HepG2 (cell line): Measurements from ENCODE around the gene SRSF8. TPM values are rescaled to one million over a fixed set of nuclear protein-coding genes. Genes with fewer than 3 reads are reported as not detected.

Source experiments
- ATAC-seq: fragments of 200-7000 bp; cut with Tn5 transposase; 3 replicates; pipeline ENCODE4 v1.9.1; 2020; ENCODE audit warnings: mild to moderate bottlenecking, moderate library complexity
- BruUV-seq: library from RNA; stranded (reverse); fragments of 400-500 nt; replicated peaks from 2 replicates; lab custom pipeline; 2021; lab: Mats Ljungman, UMichigan
- CTCF ChIA-PET: fragments of 300-600 bp; formaldehyde crosslinking; extraction: SDS; loops from one replicate; lab custom pipeline; 2021; ENCODE audit warnings: low total read pairs, inconsistent platforms, low intra/inter-chr PET ratio; lab: Yijun Ruan, JAX
- POLR2A ChIA-PET: fragments of 350-600 bp; sonication (Branson Sonifier 250); formaldehyde crosslinking; loops from one replicate; lab custom pipeline; 2020; ENCODE audit warnings: antibody characterized with exemption, inconsistent platforms; lab: Yijun Ruan, JAX
- DNase-seq: peaks from one replicate; pipeline ENCODE4 v3.0.0-alpha.2; 2015; ENCODE audit warnings: low spot score
- FAIRE-seq: peaks from 3 replicates; lab custom pipeline; 2011; peaks lifted over from hg19 to GRCh38; lab: Jason Lieb, UNC
- H2AFZ ChIP-seq: one replicate; pipeline ENCODE4 v1.6.1; 2011; ENCODE audit warnings: low read length, inconsistent platforms
- H3K27ac ChIP-seq: fragments of 300-600 bp; 3 replicates; pipeline ENCODE4 v1.8.0; 2011; ENCODE audit warnings: mixed run types, mild to moderate bottlenecking, mixed read lengths, low read length, inconsistent platforms; ENCODE audit not compliant: insufficient read depth; ENCODE audit errors: extremely low read length
- H3K27me3 ChIP-seq, 2 experiments: fragments of 200-600 bp in 1 of 2; 2 replicates in 1 of 2; 3 replicates in 1 of 2; pipeline versions ENCODE4 v1.6.0 to v1.8.0; 2011; ENCODE audit warnings: low read length in 2 of 2, mild to moderate bottlenecking in 2 of 2, moderate library complexity in 2 of 2, inconsistent platforms in 1 of 2; ENCODE audit not compliant: insufficient read depth in 2 of 2, control insufficient read depth in 1 of 2
- H3K36me3 ChIP-seq, 2 experiments: fragments of 200-600 bp in 1 of 2; replicated peaks in 1 of 2; 2 replicates in 1 of 2; 3 replicates in 1 of 2; pipeline versions ENCODE4 v1.5.1 to v1.8.0; 2011; ENCODE audit warnings: low read length in 2 of 2, inconsistent platforms in 1 of 2; ENCODE audit not compliant: insufficient read depth in 2 of 2, control insufficient read depth in 1 of 2
- H3K4me1 ChIP-seq: 2 replicates; pipeline ENCODE4 v1.5.1; 2012; ENCODE audit warnings: low read length, inconsistent platforms; ENCODE audit not compliant: insufficient read depth
- H3K4me2 ChIP-seq: 2 replicates; pipeline ENCODE4 v1.6.0; 2011; ENCODE audit warnings: low read depth, low read length, inconsistent platforms
- H3K4me3 ChIP-seq, 3 experiments: fragments of 200-600 bp in 1 of 3; sonication (generic), shearing (Covaris generic) in 1 of 3; replicated peaks in 1 of 3; 2 replicates each; pipeline ENCODE4 v1.5.1; 2011 to 2016; ENCODE audit warnings: low read length in 3 of 3, inconsistent platforms in 2 of 3, low read depth in 2 of 3, mild to moderate bottlenecking in 2 of 3, control low read depth in 1 of 3, mixed read lengths in 1 of 3; ENCODE audit not compliant: insufficient read depth in 1 of 3
- H3K79me2 ChIP-seq: one replicate; pipeline ENCODE4 v1.6.1; 2011; ENCODE audit warnings: low read length, inconsistent platforms; ENCODE audit not compliant: insufficient read depth
- H3K9ac ChIP-seq: 2 replicates; pipeline ENCODE4 v1.6.0; 2011; ENCODE audit warnings: mild to moderate bottlenecking, low read depth, low read length, inconsistent platforms; ENCODE audit not compliant: insufficient read depth
- H3K9me3 ChIP-seq: 2 replicates; pipeline ENCODE4 v1.5.1; 2012; ENCODE audit warnings: mild to moderate bottlenecking, low read length
- H4K20me1 ChIP-seq: 2 replicates; pipeline ENCODE4 v1.6.0; 2011; ENCODE audit warnings: inconsistent platforms, mild to moderate bottlenecking, low read length, moderate library complexity; ENCODE audit not compliant: insufficient read depth
- HOXA3 ChIP-seq: sonication (generic); formaldehyde crosslinking; IDR thresholded peaks from 2 replicates; pipeline ENCODE4 v1.5.0; 2020; ENCODE audit warnings: missing genetic modification reagents
- KDM6A ChIP-seq: IDR thresholded peaks from 2 replicates; pipeline ENCODE4 v1.6.1; 2016; ENCODE audit warnings: low read depth
- ZNF431 ChIP-seq: sonication (generic); formaldehyde crosslinking; IDR thresholded peaks from 2 replicates; pipeline ENCODE4 v1.9.0; 2022; ENCODE audit warnings: missing genetic modification reagents, low read depth, mild to moderate bottlenecking, borderline replicate concordance
- WGBS: methylation state at CpG from one replicate; pipeline ENCODE4 v1.1.6; 2017; ENCODE audit warnings: low lambda C conversion rate; 5-methylcytosine and 5-hydroxymethylcytosine counted together
- in situ Hi-C: cut with HindIII; loops from 2 replicates; pipeline ENCODE4 v1.10.0; 2017; ENCODE audit warnings: low pct_unique_long_range_greater_than_20kb; ENCODE audit not compliant: extremely low pct_ligation_motif_present
- intact Hi-C: fragments of 100-400 bp; cut with micrococcal nuclease; formaldehyde crosslinking; loops from one replicate; pipeline ENCODE4 v1.10.0; 2022; ENCODE audit not compliant: unreplicated experiment
- polyA plus RNA-seq, 8 experiments: library from polyadenylated mRNA; depleted of rRNA in 3 of 8; stranded (reverse) in 7 of 8; unstranded in 1 of 8; fragments of >200 nt; fragmentation: Illumina TruSeq in 4 of 8; extraction: Trizol in 4 of 8; gene quantifications; 2 replicates each; pipeline versions ENCODE4 v1.2.1 to v1.2.3, GENCODE V29; 2011 to 2016; ENCODE audit warnings: low read depth in 4 of 8, missing spikeins in 1 of 8, mixed read lengths in 1 of 8; ENCODE audit not compliant: insufficient read depth in 1 of 8
- total RNA-seq, 5 experiments: library from RNA; depleted of rRNA; stranded (reverse); fragments of >200 nt; fragmentation: Illumina TruSeq; extraction: Trizol; gene quantifications; 2 replicates each; pipeline ENCODE4 v1.2.3, GENCODE V29; 2016; ENCODE audit warnings: low read depth in 1 of 5
- TF ChIP-seq, protein P1 (sequence below): sonication (generic); formaldehyde crosslinking; IDR thresholded peaks from 2 replicates; pipeline ENCODE4 v1.4.0; 2020; ENCODE audit warnings: mild to moderate bottlenecking, missing genetic modification reagents

SRSF8 gene
- total and polyA plus RNA-seq, 2 of the 13 experiments (the other 11 are each of a cell fraction or from before 2014, with no cell fraction given): 21.8 to 25.8 TPM

DNA sequence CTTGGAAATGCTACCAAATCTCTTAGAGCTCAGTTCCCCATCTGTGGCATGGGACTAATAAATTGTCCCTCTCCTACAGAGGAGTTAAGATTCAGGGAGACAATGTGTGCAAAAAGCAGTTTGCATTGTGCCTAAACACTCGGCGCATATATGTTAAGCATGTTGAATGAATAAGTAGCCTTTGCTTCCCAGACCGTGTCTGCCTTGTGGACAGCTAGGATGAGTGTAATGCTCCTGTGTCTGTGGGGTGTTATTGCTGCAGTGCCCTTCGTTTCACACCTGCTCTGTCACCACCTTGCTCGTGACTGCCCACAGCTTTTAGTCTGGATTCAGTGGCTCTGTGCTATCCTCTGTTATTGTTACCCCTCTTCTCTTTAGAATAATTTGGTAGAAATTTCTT lies 37.0 kb downstream of the SRSF8 start:
- no peaks in the 10 kb centered on the region for H3K9me3 ChIP-seq
- H2AFZ ChIP-seq: no peak overlapping the region
- intact Hi-C loops: no loop called here
- BruUV-seq: no TSS peak
- POLR2A ChIA-PET: no interaction called here
- H4K20me1 ChIP-seq: no peaks in the 10 kb centered on the region
- TF ChIP-seq HOXA3 (CRISPR knock-in tag) (no peak), KDM6A (CRISPR knock-in tag) (no peak)
- TF ChIP-seq, all 625 proteins: peak for 0
- ATAC-seq (no peak), FAIRE-seq (no peak), DNase-seq (no peak)
- no peak overlapping the region for H3K27ac ChIP-seq
- no peaks in the 10 kb centered on the region for H3K4me1 ChIP-seq
- no peaks in the 10 kb centered on the region for H3K27me3 ChIP-seq
- in situ Hi-C loops: no loop called here
- H3K4me3 ChIP-seq: no peak overlapping the region
- H3K36me3 ChIP-seq: no peaks in the 10 kb centered on the region
- 79% methylated on average over 5 of the region's 5 CpGs for WGBS
- no peak overlapping the region for H3K9ac ChIP-seq
- no peak overlapping the region for H3K4me2 ChIP-seq
- H3K79me2 ChIP-seq: no peaks in the 10 kb centered on the region
- CTCF ChIA-PET: no interaction called here

DNA sequence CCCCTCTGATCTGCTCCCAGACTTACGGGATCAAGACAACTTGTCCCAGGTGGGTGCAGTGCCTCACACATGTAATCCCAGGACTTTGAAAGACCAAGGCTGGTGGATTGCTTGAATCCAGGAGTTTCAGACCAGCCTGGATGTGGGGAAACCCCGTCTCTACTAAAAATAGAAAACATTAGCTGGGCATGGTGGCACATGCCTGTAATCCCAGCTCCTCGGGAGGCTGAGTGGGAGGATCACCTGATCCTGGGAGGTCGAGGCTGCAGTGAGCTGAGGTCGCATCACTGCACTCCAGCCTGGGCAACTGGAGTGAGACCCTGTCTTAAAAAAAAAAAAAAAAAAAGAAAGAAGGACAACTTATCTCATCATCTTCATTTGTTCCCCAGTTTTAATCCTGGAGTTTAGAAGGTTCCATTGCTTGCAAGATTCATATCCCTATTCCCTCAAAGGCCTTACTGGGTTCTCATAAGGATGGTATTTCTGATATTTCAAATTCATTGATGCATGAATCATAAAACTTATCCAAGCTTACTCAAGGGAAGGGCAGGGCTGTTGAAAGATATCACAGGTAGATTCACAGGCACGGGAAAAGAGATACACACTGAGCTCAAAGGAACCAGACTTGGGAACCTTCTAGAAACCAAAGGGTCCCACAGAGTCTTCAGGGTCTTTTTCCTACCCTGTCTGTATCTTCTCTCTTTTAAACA lies 37.6 kb downstream of the SRSF8 start:
- ChIA-PET CTCF (no interaction called here), POLR2A (no interaction called here)
- H3K27me3 ChIP-seq: no peaks in the 10 kb centered on the region
- no peak overlapping the region for H3K27ac ChIP-seq
- no peak overlapping the region for H3K9ac ChIP-seq
- TF ChIP-seq ZNF431: no peak
- TF ChIP-seq, protein P1, sequence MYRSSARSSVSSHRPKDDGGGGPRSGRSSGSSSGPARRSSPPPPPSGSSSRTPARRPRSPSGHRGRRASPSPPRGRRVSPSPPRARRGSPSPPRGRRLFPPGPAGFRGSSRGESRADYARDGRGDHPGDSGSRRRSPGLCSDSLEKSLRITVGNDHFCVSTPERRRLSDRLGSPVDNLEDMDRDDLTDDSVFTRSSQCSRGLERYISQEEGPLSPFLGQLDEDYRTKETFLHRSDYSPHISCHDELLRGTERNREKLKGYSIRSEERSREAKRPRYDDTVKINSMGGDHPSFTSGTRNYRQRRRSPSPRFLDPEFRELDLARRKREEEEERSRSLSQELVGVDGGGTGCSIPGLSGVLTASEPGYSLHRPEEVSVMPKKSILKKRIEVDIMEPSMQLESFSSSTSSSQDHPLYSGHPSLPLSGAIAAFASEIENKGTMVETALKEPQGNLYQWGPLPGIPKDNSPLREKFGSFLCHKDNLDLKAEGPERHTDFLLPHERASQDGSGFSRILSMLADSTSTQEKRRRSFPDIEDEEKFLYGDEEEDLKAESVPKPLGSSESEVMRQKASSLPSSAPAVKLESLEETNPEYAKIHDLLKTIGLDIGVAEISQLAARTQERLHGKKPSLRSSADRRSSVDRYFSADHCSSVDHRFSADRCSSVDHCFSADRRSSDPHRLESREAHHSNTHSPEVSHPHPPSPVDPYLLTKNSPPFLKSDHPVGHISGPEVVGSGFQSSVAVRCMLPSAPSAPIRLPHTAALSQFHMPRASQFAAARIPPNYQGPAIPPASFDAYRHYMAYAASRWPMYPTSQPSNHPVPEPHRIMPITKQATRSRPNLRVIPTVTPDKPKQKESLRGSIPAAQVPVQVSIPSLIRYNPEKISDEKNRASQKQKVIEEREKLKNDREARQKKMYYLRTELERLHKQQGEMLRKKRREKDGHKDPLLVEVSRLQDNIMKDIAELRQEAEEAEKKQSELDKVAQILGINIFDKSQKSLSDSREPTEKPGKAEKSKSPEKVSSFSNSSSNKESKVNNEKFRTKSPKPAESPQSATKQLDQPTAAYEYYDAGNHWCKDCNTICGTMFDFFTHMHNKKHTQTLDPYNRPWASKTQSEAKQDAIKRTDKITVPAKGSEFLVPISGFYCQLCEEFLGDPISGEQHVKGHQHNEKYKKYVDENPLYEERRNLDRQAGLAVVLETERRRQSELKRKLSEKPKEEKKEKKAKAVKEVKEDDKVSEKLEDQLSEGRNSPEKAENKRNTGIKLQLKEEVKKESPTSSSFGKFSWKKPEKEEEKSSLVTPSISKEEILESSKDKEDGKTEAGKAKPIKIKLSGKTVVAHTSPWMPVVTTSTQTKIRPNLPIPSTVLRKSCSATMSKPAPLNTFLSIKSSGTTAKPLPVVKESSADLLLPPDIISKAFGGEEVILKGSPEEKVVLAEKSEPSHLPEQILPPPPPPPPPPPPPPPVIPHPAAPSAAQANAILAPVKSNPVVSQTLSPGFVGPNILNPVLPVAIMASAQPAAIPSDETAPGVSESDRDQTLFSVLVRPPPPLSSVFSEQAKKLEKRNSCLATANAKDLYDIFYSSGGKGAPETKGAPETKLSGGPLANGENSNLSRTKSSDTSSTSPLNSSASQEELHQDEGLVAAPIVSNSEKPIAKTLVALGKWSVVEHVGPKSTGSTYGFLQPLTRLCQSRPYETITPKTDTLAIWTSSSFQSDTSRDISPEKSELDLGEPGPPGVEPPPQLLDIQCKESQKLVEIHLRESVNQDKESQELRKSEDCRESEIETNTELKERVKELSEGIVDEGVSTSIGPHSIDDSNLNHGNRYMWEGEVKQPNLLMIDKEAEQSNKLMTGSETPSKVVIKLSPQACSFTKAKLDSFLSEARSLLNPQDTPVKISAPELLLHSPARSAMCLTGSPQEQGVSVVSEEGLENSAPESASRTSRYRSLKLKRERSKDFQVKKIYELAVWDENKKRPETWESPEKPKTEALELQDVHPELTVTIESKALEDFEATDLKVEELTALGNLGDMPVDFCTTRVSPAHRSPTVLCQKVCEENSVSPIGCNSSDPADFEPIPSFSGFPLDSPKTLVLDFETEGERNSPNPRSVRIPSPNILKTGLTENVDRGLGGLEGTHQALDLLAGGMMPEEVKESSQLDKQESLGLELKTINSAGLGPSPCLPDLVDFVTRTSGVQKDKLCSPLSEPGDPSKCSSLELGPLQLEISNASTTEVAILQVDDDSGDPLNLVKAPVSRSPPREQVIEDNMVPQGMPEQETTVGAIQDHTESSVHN (CRISPR knock-in tag): no peak
- H4K20me1 ChIP-seq: no peaks in the 10 kb centered on the region
- H3K4me3 ChIP-seq: no peak overlapping the region
- in situ Hi-C loops (no loop called here), intact Hi-C loops (no loop called here)
- no peaks in the 10 kb centered on the region for H3K9me3 ChIP-seq
- WGBS: 74% methylated on average over 6 of the region's 6 CpGs
- ATAC-seq (no peak), FAIRE-seq (no peak), DNase-seq (no peak)
- H3K4me1 ChIP-seq: no peaks in the 10 kb centered on the region
- H3K36me3 ChIP-seq: no peaks in the 10 kb centered on the region
- BruUV-seq: no TSS peak
- H2AFZ ChIP-seq: no peak overlapping the region
- no peaks in the 10 kb centered on the region for H3K79me2 ChIP-seq
- H3K4me2 ChIP-seq: no peak overlapping the region
